Mesendoderm (in vitro differentiated cells): ENCODE measurements around the gene DAPK1.

Experiments used
- DNase-seq: peaks from one replicate; pipeline ENCODE4 v3.0.0; 2013
- H2AK5ac ChIP-seq: 2 replicates; pipeline ENCODE4 v1.6.1; 2013; ENCODE audit warnings: low read length, inconsistent platforms
- H2BK120ac ChIP-seq: 2 replicates; pipeline ENCODE4 v1.6.1; 2013; ENCODE audit warnings: low read depth, mild to moderate bottlenecking, low read length, moderate library complexity, mixed read lengths
- H2BK15ac ChIP-seq: replicated peaks from 2 replicates; pipeline ENCODE4 v1.6.1; 2013; ENCODE audit warnings: low read depth, mild to moderate bottlenecking, moderate library complexity
- H2BK5ac ChIP-seq: 2 replicates; pipeline ENCODE4 v1.6.1; 2013; ENCODE audit warnings: low read length, inconsistent platforms
- H3K18ac ChIP-seq: 2 replicates; pipeline ENCODE4 v1.6.1; 2013; ENCODE audit warnings: mild to moderate bottlenecking, low read length, mixed read lengths
- H3K23ac ChIP-seq: one replicate; pipeline ENCODE4 v1.6.1; 2013; ENCODE audit warnings: low read length
- H3K27ac ChIP-seq: 2 replicates; pipeline ENCODE4 v1.5.1; 2013; ENCODE audit warnings: low read depth, mild to moderate bottlenecking, inconsistent platforms, low read length, moderate library complexity
- H3K27me3 ChIP-seq: 2 replicates; pipeline ENCODE4 v1.6.1; 2013; ENCODE audit warnings: low read length, control low read depth, mild to moderate bottlenecking, inconsistent platforms; ENCODE audit not compliant: insufficient read depth, poor library complexity
- H3K36me3 ChIP-seq: 2 replicates; pipeline ENCODE4 v1.6.1; 2013; ENCODE audit warnings: low read length, inconsistent platforms; ENCODE audit not compliant: control insufficient read depth, insufficient read depth
- H3K4ac ChIP-seq: one replicate; pipeline ENCODE4 v1.6.1; 2013; ENCODE audit warnings: low read depth, mild to moderate bottlenecking, low read length, moderate library complexity
- H3K4me1 ChIP-seq: 2 replicates; pipeline ENCODE4 v1.6.1; 2013; ENCODE audit warnings: low read depth, low read length, inconsistent platforms; ENCODE audit not compliant: control insufficient read depth
- H3K4me2 ChIP-seq: 2 replicates; pipeline ENCODE4 v1.6.1; 2013; ENCODE audit warnings: low read length
- H3K4me3 ChIP-seq: 2 replicates; pipeline ENCODE4 v1.5.1; 2013; ENCODE audit warnings: mild to moderate bottlenecking, low read length
- H3K56ac ChIP-seq: one replicate; pipeline ENCODE4 v1.6.1; 2013; ENCODE audit warnings: low read length
- H3K79me1 ChIP-seq: 2 replicates; pipeline ENCODE4 v1.6.1; 2013; ENCODE audit warnings: low read length, inconsistent platforms
- H3K79me2 ChIP-seq: 2 replicates; pipeline ENCODE4 v1.6.1; 2013; ENCODE audit warnings: mild to moderate bottlenecking, low read length; ENCODE audit not compliant: control insufficient read depth, insufficient read depth
- H3K9ac ChIP-seq: 2 replicates; pipeline ENCODE4 v1.6.1; 2013; ENCODE audit warnings: low read length, inconsistent platforms
- H4K5ac ChIP-seq: one replicate; pipeline ENCODE4 v1.6.1; 2013; ENCODE audit warnings: low read length
- H4K8ac ChIP-seq: one replicate; pipeline ENCODE4 v1.6.1; 2013; ENCODE audit warnings: low read depth, mild to moderate bottlenecking, control low read depth, low read length, moderate library complexity
- WGBS: extraction: QIAGEN DNeasy Blood & Tissue Kit; methylation state at CpG from one replicate; pipeline ENCODE4 v1.1.7; 2013; ENCODE audit warnings: low lambda C conversion rate, missing lambda C conversion rate; ENCODE audit not compliant: insufficient coverage; ENCODE audit errors: extremely low coverage; 5-methylcytosine and 5-hydroxymethylcytosine counted together

DAPK1 gene

GRCh38 chr9:87650611-87651295 lies 153.1 kb downstream of the DAPK1 start:
- Histone ChIP-seq H3K4me3 (no peak overlapping the region), H3K18ac (no peak overlapping the region), H3K27ac (no peak overlapping the region), H3K23ac (no peak overlapping the region), H3K4ac (no peak overlapping the region), H3K4me1 (no peaks in the 10 kb centered on the region), H3K4me2 (no peak overlapping the region), H3K9ac (no peak overlapping the region), H2AK5ac (no peak overlapping the region), H4K5ac (no peak overlapping the region), H3K27me3 (no peaks in the 10 kb centered on the region), H3K79me2 (no peaks in the 10 kb centered on the region), H4K8ac (no peak overlapping the region), H2BK120ac (no peak overlapping the region), H3K36me3 (peaks cover 13% of the 10 kb centered on the region), H3K79me1 (no peaks in the 10 kb centered on the region), H2BK5ac (no peak overlapping the region), H3K56ac (no peak overlapping the region), H2BK15ac (no peak overlapping the region)
- WGBS, result no CpG with 5 or more reads among the region's 8 CpGs
- no peak for DNase-seq

- H2BK15ac ChIP-seq, result no peak overlapping the region
- H3K79me2 ChIP-seq, result no peaks in the 10 kb centered on the region
- no peak overlapping the region for H3K4me2 ChIP-seq
- no peak for DNase-seq
- no peaks in the 10 kb centered on the region for H3K27me3 ChIP-seq
- H3K36me3 ChIP-seq, result peaks cover 13% of the 10 kb centered on the region
- H3K18ac ChIP-seq, result no peak overlapping the region
- H3K56ac ChIP-seq, result no peak overlapping the region
- H4K5ac ChIP-seq, result no peak overlapping the region
- no peak overlapping the region for H3K4me3 ChIP-seq
- H3K79me1 ChIP-seq, result no peaks in the 10 kb centered on the region
- H3K9ac ChIP-seq, result no peak overlapping the region
- no peak overlapping the region for H2BK5ac ChIP-seq
- no peak overlapping the region for H2AK5ac ChIP-seq
- no peaks in the 10 kb centered on the region for H3K4me1 ChIP-seq
- no CpG with 5 or more reads among the region's 10 CpGs for WGBS
- no peak overlapping the region for H2BK120ac ChIP-seq
- H3K27ac ChIP-seq, result no peak overlapping the region
- no peak overlapping the region for H4K8ac ChIP-seq
- H3K4ac ChIP-seq, result no peak overlapping the region
- no peak overlapping the region for H3K23ac ChIP-seq
Observed at GRCh38 chr9:87651431-87651830, 153.8 kb downstream of the DAPK1 start.

- no peak overlapping the region for H3K27ac ChIP-seq
- H2BK5ac ChIP-seq, result no peak overlapping the region
- no peak overlapping the region for H2AK5ac ChIP-seq
- no CpG with 5 or more reads among the region's 3 CpGs for WGBS
- no peaks in the 10 kb centered on the region for H3K79me1 ChIP-seq
- H4K5ac ChIP-seq, result no peak overlapping the region
- H3K4ac ChIP-seq, result no peak overlapping the region
- no peaks in the 10 kb centered on the region for H3K79me2 ChIP-seq
- H3K4me2 ChIP-seq, result no peak overlapping the region
- H2BK15ac ChIP-seq, result no peak overlapping the region
- H2BK120ac ChIP-seq, result no peak overlapping the region
- H3K4me3 ChIP-seq, result no peak overlapping the region
- no peak overlapping the region for H3K18ac ChIP-seq
- H3K56ac ChIP-seq, result no peak overlapping the region
- H3K36me3 ChIP-seq, result peaks cover 8% of the 10 kb centered on the region
- H3K4me1 ChIP-seq, result no peaks in the 10 kb centered on the region
- H4K8ac ChIP-seq, result no peak overlapping the region
- no peak for DNase-seq
- no peaks in the 10 kb centered on the region for H3K27me3 ChIP-seq
- no peak overlapping the region for H3K23ac ChIP-seq
- no peak overlapping the region for H3K9ac ChIP-seq
Observed at GRCh38 chr9:87653941-87654340, 156.3 kb downstream of the DAPK1 start.

GRCh38 chr9:87655731-87656130 lies 158.1 kb downstream of the DAPK1 start:
- Histone ChIP-seq H4K5ac (no peak overlapping the region), H3K79me2 (no peaks in the 10 kb centered on the region), H3K4me3 (no peak overlapping the region), H4K8ac (no peak overlapping the region), H3K36me3 (peaks cover 4% of the 10 kb centered on the region), H3K56ac (no peak overlapping the region), H3K18ac (no peak overlapping the region), H3K9ac (no peak overlapping the region), H3K27ac (no peak overlapping the region), H3K4me2 (no peak overlapping the region), H2BK5ac (no peak overlapping the region), H3K23ac (no peak overlapping the region), H3K4ac (no peak overlapping the region), H3K4me1 (no peaks in the 10 kb centered on the region), H3K79me1 (no peaks in the 10 kb centered on the region), H2BK15ac (no peak overlapping the region), H3K27me3 (no peaks in the 10 kb centered on the region), H2BK120ac (no peak overlapping the region), H2AK5ac (no peak overlapping the region)
- no CpG with 5 or more reads among the region's 9 CpGs for WGBS
- no peak for DNase-seq

GRCh38 chr9:87656485-87656884 lies 158.8 kb downstream of the DAPK1 start:
- Histone ChIP-seq H4K8ac (no peak overlapping the region), H3K56ac (no peak overlapping the region), H2BK5ac (no peak overlapping the region), H3K27me3 (no peaks in the 10 kb centered on the region), H2AK5ac (no peak overlapping the region), H3K4me3 (no peak overlapping the region), H3K18ac (no peak overlapping the region), H2BK120ac (no peak overlapping the region), H3K27ac (no peak overlapping the region), H3K4me2 (no peak overlapping the region), H3K36me3 (peaks cover 3% of the 10 kb centered on the region), H4K5ac (no peak overlapping the region), H3K79me2 (no peaks in the 10 kb centered on the region), H3K9ac (no peak overlapping the region), H3K79me1 (no peaks in the 10 kb centered on the region), H3K4me1 (no peaks in the 10 kb centered on the region), H3K23ac (no peak overlapping the region), H3K4ac (no peak overlapping the region), H2BK15ac (no peak overlapping the region)
- WGBS, result no CpG with 5 or more reads among the region's 8 CpGs
- no peak for DNase-seq

GRCh38 chr9:87657190-87657589 lies 159.5 kb downstream of the DAPK1 start:
- H2BK15ac ChIP-seq, result no peak overlapping the region

More at GRCh38 chr9:87657190-87657589, 159.5 kb downstream of the DAPK1 start:
- Histone ChIP-seq H3K23ac (no peak overlapping the region), H2BK5ac (no peak overlapping the region), H3K27ac (no peak overlapping the region), H3K27me3 (no peaks in the 10 kb centered on the region), H3K4me3 (no peak overlapping the region), H4K5ac (no peak overlapping the region), H4K8ac (no peak overlapping the region), H3K79me1 (no peaks in the 10 kb centered on the region), H2AK5ac (no peak overlapping the region), H3K9ac (no peak overlapping the region), H3K18ac (no peak overlapping the region), H3K79me2 (no peaks in the 10 kb centered on the region), H3K36me3 (peaks cover 2% of the 10 kb centered on the region), H3K56ac (no peak overlapping the region), H2BK120ac (no peak overlapping the region), H3K4me2 (no peak overlapping the region), H3K4me1 (no peaks in the 10 kb centered on the region), H3K4ac (no peak overlapping the region)
- peak; percentile 34 for DNase-seq
- WGBS, result no CpG with 5 or more reads among the region's 6 CpGs
